ENCODE measurements around the gene RPUSD4. TPM values are rescaled to one million over a fixed set of nuclear protein-coding genes. Genes with fewer than 3 reads are reported as not detected.

RPUSD4 gene
- total RNA-seq, 1 experiment from 2014 or later, result 25.1 TPM

DNA sequence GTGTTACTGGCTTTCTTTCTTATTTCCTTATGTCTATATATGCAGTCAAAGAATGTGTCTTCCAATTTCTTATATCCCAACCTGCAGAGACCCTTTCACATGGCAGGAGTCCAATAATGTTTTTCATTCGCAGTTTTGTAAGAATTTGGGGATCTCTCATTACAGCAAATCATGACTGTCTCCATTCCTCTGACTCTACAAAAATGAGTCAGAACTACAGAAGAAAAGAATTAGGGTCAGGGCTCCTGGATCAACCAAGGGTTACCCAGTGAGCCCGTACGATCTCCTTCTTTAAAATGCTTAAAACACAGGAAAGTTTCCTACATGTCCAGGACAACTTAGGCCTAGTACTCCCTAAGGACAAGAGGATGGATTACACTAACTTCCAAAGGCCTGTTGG, 42.2 kb downstream of the RPUSD4 start:
- Histone ChIP-seq H3K36me3 (ENCODE audit: low read depth) (no peaks in the 10 kb centered on the region), H4K20me1 (ENCODE audit: insufficient read depth) (no peaks in the 10 kb centered on the region), H3K4me3 (no peak overlapping the region), H3K27me3 (ENCODE audit: insufficient read depth, low read depth) (no peaks in the 10 kb centered on the region), H3K9me2 (ENCODE audit: insufficient read depth) (no peaks in the 10 kb centered on the region), H3K79me2 (ENCODE audit: low read depth) (no peaks in the 10 kb centered on the region), H3F3A (ENCODE audit: insufficient read depth, low read depth) (no peaks in the 10 kb centered on the region), H2AFZ (no peak overlapping the region), H3K4me2 (no peak overlapping the region), H3K4me1 (replicated peaks; ENCODE audit: insufficient read depth) (no peaks in the 10 kb centered on the region), H3K27ac (no peak overlapping the region), H3K9me3 (ENCODE audit: insufficient read depth, low read depth) (no peaks in the 10 kb centered on the region)
- POLR2A ChIA-PET (ENCODE audit: unreplicated experiment), result no interaction called here
- no peak for DNase-seq
- CTCF ChIA-PET, result interaction anchor here (0.6 kb wide), 1 partner anchor 227 kb away, joined by 3 read pairs; no protein-coding TSS in a partner anchor
- TF ChIP-seq CTCF (conservative IDR thresholded peaks at IDR 0.05), result no peak
- intact Hi-C loops (cut with micrococcal nuclease; ENCODE audit: unreplicated experiment), result no loop called here
- BruUV-seq (replicated peaks), result no TSS peak

- Histone ChIP-seq H3K4me1 (replicated peaks; ENCODE audit: insufficient read depth) (no peaks in the 10 kb centered on the region), H3K27ac (no peak overlapping the region), H3K9me2 (ENCODE audit: insufficient read depth) (no peaks in the 10 kb centered on the region), H3K4me3 (no peak overlapping the region), H2AFZ (no peak overlapping the region), H3K9me3 (ENCODE audit: insufficient read depth, low read depth) (no peaks in the 10 kb centered on the region), H3K4me2 (no peak overlapping the region), H3K36me3 (ENCODE audit: low read depth) (no peaks in the 10 kb centered on the region), H4K20me1 (ENCODE audit: insufficient read depth) (no peaks in the 10 kb centered on the region), H3K27me3 (ENCODE audit: insufficient read depth, low read depth) (no peaks in the 10 kb centered on the region), H3F3A (ENCODE audit: insufficient read depth, low read depth) (no peaks in the 10 kb centered on the region), H3K79me2 (ENCODE audit: low read depth) (no peaks in the 10 kb centered on the region)
- TF ChIP-seq CTCF (conservative IDR thresholded peaks at IDR 0.05), result no peak
- no peak for TF ChIP-seq EZH2 (IDR thresholded peaks at IDR 0.05; ENCODE audit: low read depth)
- no peak for DNase-seq
- ChIA-PET POLR2A (ENCODE audit: unreplicated experiment) (no interaction called here), CTCF (no interaction called here)
- intact Hi-C loops (cut with micrococcal nuclease; ENCODE audit: unreplicated experiment), result no loop called here
- no TSS peak for BruUV-seq (replicated peaks)
These were observed 44.0 kb downstream of the RPUSD4 start for GRCh38 chr11:126167488-126167887.

DNA sequence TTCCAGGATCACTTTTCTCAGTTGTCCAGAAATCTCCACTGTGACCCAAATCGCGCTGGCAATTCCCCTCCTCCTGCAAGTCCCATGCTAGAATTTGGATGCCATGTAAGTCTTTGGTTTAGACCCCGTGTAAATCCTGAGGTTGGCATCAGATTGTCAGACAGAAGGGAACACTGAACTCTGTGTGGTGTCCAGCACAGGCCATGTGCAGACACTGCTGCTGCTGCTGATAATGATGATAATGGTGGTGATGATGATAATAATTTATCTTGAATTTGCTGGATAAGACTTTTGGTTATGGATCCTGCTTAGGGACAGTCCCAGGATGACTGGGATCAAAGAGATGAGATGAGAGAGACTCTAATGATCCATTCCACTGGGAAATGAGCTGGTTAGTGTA, 45.0 kb downstream of the RPUSD4 start:
- no peak for TF ChIP-seq CTCF (conservative IDR thresholded peaks at IDR 0.05)
- no peaks in the 10 kb centered on the region for H3K27me3 ChIP-seq (ENCODE audit: insufficient read depth, low read depth)
- no peaks in the 10 kb centered on the region for H4K20me1 ChIP-seq (ENCODE audit: insufficient read depth)
- ChIA-PET CTCF (no interaction called here), POLR2A (ENCODE audit: unreplicated experiment) (no interaction called here)
- no peaks in the 10 kb centered on the region for H3K79me2 ChIP-seq (ENCODE audit: low read depth)
- H3K27ac ChIP-seq, result no peak overlapping the region
- H3K9me2 ChIP-seq (ENCODE audit: insufficient read depth), result no peaks in the 10 kb centered on the region
- intact Hi-C loops (cut with micrococcal nuclease; ENCODE audit: unreplicated experiment), result no loop called here
- no peak overlapping the region for H3K4me2 ChIP-seq
- H3F3A ChIP-seq (ENCODE audit: insufficient read depth, low read depth), result no peaks in the 10 kb centered on the region
- no peak for DNase-seq
- no peak overlapping the region for H2AFZ ChIP-seq
- no peaks in the 10 kb centered on the region for H3K36me3 ChIP-seq (ENCODE audit: low read depth)
- no peaks in the 10 kb centered on the region for H3K9me3 ChIP-seq (ENCODE audit: insufficient read depth, low read depth)
- H3K4me3 ChIP-seq, result no peak overlapping the region
- no peaks in the 10 kb centered on the region for H3K4me1 ChIP-seq (replicated peaks; ENCODE audit: insufficient read depth)
- BruUV-seq (replicated peaks), result no TSS peak

All from PC-9 (cell line).